ENCODE results near the gene ADAMTSL4.

DNA sequence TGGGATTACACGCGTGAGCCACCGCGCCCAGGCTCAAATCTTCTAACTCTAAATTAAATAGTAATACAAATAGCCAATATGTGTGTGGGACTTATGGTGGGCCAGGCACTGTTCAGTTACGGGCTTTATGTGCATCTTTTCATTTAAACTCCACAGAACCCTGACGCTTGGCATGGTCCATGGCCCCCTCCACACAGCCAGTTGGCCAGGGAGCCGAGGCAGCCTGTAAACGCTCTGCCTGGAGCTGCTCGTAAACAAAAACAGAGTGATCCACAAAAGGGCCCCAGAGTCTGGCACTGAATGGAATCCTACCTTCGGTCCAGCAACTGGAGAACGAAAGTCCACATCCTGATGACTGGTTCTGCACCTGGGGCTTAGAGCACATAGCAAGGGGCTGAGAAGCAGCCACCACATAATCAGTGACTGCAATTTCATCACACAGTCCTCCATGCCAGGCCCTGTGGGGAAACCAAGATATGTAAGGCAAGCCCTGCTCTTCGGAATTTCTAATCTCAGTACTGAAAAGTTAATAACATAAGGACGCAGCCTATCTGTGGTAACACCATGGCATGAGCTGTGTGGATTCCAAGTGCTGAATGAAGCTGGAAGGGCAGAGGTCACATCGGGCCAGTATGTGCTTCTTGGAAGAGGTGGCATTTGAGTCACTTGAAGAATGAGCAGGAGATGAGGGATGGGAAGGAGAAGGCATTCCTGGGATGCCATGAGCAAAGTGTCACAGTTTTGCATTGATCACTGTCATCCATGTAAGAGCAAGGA lies 13.5 kb upstream of the ADAMTSL4 start:
- TF ChIP-seq, protein P1, sequence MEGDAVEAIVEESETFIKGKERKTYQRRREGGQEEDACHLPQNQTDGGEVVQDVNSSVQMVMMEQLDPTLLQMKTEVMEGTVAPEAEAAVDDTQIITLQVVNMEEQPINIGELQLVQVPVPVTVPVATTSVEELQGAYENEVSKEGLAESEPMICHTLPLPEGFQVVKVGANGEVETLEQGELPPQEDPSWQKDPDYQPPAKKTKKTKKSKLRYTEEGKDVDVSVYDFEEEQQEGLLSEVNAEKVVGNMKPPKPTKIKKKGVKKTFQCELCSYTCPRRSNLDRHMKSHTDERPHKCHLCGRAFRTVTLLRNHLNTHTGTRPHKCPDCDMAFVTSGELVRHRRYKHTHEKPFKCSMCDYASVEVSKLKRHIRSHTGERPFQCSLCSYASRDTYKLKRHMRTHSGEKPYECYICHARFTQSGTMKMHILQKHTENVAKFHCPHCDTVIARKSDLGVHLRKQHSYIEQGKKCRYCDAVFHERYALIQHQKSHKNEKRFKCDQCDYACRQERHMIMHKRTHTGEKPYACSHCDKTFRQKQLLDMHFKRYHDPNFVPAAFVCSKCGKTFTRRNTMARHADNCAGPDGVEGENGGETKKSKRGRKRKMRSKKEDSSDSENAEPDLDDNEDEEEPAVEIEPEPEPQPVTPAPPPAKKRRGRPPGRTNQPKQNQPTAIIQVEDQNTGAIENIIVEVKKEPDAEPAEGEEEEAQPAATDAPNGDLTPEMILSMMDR (conservative IDR thresholded peaks at IDR 0.05 in 1 of 2, IDR thresholded peaks at IDR 0.05 in 1 of 2; ENCODE audit: extremely low read depth in 1 of 2, insufficient read depth in 1 of 2, low read depth in 1 of 2, low read length in 2 of 2): no peak
- TF ChIP-seq EZH2 (IDR thresholded peaks at IDR 0.05; ENCODE audit: borderline replicate concordance, low read length): no peak

All from mammary epithelial cell (primary cell).